Smooth muscle cell (in vitro differentiated cells): ENCODE results near the gene ATP5F1D. TPM values are rescaled to one million over a fixed set of nuclear protein-coding genes. Genes with fewer than 3 reads are reported as not detected.
"Not testable (repeated sequence)": the region's sequence is repeated elsewhere in the genome, so short reads cannot be mapped to it uniquely, and the experiment has no call there.

ENCODE experiments used
- DNase-seq: peaks from one replicate; lab custom pipeline; 2025; ENCODE audit not compliant: unreplicated experiment; lab: John Stamatoyannopoulos, UW
- H2AFZ ChIP-seq: fragments of 200-600 bp; sonication (generic); 2 replicates; pipeline ENCODE4 v1.6.0; 2016; ENCODE audit warnings: antibody characterized with exemption, low read depth, mild to moderate bottlenecking
- H3F3A ChIP-seq: fragments of 200-600 bp; sonication (generic); 2 replicates; pipeline ENCODE4 v1.6.0; 2017; ENCODE audit warnings: antibody characterized with exemption, low read depth
- H3K27ac ChIP-seq: fragments of 200-600 bp; sonication (generic); 2 replicates; pipeline ENCODE4 v1.5.1; 2016; ENCODE audit warnings: low read depth, mild to moderate bottlenecking
- H3K27me3 ChIP-seq: fragments of 200-600 bp; sonication (generic); 2 replicates; pipeline ENCODE4 v1.6.1; 2016; ENCODE audit warnings: low read depth, mild to moderate bottlenecking
- H3K36me3 ChIP-seq: fragments of 200-600 bp; sonication (generic); 2 replicates; pipeline ENCODE4 v1.5.1; 2016; ENCODE audit warnings: low read depth
- H3K4me1 ChIP-seq: fragments of 200-600 bp; sonication (generic); 2 replicates; pipeline ENCODE4 v1.5.1; 2016; ENCODE audit warnings: low read depth
- H3K4me2 ChIP-seq: fragments of 200-600 bp; sonication (generic); 2 replicates; pipeline ENCODE4 v1.6.0; 2016; ENCODE audit warnings: mild to moderate bottlenecking
- H3K4me3 ChIP-seq: fragments of 200-600 bp; sonication (generic); 2 replicates; pipeline ENCODE4 v1.5.1; 2016; ENCODE audit warnings: mild to moderate bottlenecking
- H3K79me2 ChIP-seq: fragments of 200-600 bp; sonication (generic); 2 replicates; pipeline ENCODE4 v1.6.0; 2016; ENCODE audit warnings: low read depth, mild to moderate bottlenecking
- H3K9ac ChIP-seq: fragments of 200-600 bp; sonication (generic); 2 replicates; pipeline ENCODE4 v1.6.0; 2016; ENCODE audit warnings: low read depth
- H3K9me3 ChIP-seq: fragments of 200-600 bp; sonication (generic); replicated peaks from 2 replicates; pipeline ENCODE4 v1.5.1; 2016; ENCODE audit warnings: low read depth
- H4K20me1 ChIP-seq: fragments of 200-600 bp; sonication (generic); 2 replicates; pipeline ENCODE4 v1.6.0; 2016; ENCODE audit warnings: low read depth
- WGBS: methylation state at CpG from one replicate; pipeline ENCODE4 v1.1.7; 2016; ENCODE audit warnings: low lambda C conversion rate; 5-methylcytosine and 5-hydroxymethylcytosine counted together
- polyA plus RNA-seq: library from polyadenylated mRNA; unstranded; fragments of >200 nt; fragmentation: Nextera tagmentation; extraction: Ambion mirVana; gene quantifications from 2 replicates; pipeline ENCODE4 v1.2.1, GENCODE V29; 2016
- total RNA-seq: library from RNA; depleted of rRNA; stranded (reverse); fragments of >200 nt; gene quantifications from 2 replicates; pipeline ENCODE4 v1.2.3, GENCODE V29; 2014
- TF ChIP-seq, protein P1 (sequence below): fragments of 200-600 bp; sonication (generic); IDR thresholded peaks from 2 replicates; pipeline ENCODE4 v1.5.1; 2017; ENCODE audit warnings: borderline replicate concordance, mild to moderate bottlenecking, antibody characterized with exemption; ENCODE audit not compliant: insufficient read depth, poor library complexity, severe bottlenecking

ATP5F1D gene
- total and polyA plus RNA-seq, 2 experiments from 2014 or later, result 68.8 to 272 TPM

DNA sequence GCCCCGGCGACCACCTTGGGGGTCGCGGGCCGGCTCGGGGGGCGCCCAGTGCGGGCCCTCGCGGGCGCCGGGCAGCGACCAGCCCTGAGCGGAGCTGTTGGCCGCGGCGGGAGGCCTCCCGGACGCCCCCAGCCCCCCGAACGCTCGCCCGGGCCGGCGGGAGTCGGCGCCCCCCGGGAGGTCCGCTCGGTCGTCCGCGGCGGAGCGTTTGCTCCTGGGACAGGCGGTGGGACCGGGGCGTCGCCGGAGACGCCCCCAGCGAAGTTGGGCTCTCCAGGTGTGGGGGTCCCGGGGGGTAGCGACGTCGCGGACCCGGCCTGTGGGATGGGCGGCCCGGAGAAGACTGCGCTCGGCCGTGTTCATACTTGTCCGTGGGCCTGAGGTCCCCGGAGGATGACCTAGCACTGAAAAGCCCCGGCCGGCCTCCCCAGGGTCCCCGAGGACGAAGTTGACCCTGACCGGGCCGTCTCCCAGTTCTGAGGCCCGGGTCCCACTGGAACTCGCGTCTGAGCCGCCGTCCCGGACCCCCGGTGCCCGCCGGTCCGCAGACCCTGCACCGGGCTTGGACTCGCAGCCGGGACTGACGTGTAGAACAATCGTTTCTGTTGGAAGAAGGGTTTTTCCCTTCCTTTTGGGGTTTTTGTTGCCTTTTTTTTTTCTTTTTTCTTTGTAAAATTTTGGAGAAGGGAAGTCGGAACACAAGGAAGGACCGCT lies 35.2 kb upstream of the ATP5F1D start:
- DNase-seq, result no peak
- Histone ChIP-seq H3K27me3 (no peaks in the 10 kb centered on the region), H3K9ac (peak overlapping the region; percentile 77), H3F3A (peaks cover 25% of the 10 kb centered on the region), H3K27ac (peak overlapping the region; percentile 46), H2AFZ (no peak overlapping the region), H3K79me2 (peaks cover 52% of the 10 kb centered on the region), H3K4me1 (peaks cover 24% of the 10 kb centered on the region), H3K4me2 (peak overlapping the region; percentile 99), H4K20me1 (peaks cover 29% of the 10 kb centered on the region), H3K9me3 (no peaks in the 10 kb centered on the region), H3K36me3 (no peaks in the 10 kb centered on the region), H3K4me3 (peak overlapping the region; percentile 88)
- 2% methylated on average over 39 of the region's 78 CpGs for WGBS
- TF ChIP-seq, protein P1, sequence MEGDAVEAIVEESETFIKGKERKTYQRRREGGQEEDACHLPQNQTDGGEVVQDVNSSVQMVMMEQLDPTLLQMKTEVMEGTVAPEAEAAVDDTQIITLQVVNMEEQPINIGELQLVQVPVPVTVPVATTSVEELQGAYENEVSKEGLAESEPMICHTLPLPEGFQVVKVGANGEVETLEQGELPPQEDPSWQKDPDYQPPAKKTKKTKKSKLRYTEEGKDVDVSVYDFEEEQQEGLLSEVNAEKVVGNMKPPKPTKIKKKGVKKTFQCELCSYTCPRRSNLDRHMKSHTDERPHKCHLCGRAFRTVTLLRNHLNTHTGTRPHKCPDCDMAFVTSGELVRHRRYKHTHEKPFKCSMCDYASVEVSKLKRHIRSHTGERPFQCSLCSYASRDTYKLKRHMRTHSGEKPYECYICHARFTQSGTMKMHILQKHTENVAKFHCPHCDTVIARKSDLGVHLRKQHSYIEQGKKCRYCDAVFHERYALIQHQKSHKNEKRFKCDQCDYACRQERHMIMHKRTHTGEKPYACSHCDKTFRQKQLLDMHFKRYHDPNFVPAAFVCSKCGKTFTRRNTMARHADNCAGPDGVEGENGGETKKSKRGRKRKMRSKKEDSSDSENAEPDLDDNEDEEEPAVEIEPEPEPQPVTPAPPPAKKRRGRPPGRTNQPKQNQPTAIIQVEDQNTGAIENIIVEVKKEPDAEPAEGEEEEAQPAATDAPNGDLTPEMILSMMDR, result no peak

GRCh38 chr19:1206864-1207450 lies 34.6 kb upstream of the ATP5F1D start:
- DNase-seq, result no peak
- Histone ChIP-seq H3F3A (peaks cover 25% of the 10 kb centered on the region), H3K9me3 (no peaks in the 10 kb centered on the region), H3K4me1 (peaks cover 24% of the 10 kb centered on the region), H3K36me3 (no peaks in the 10 kb centered on the region), H3K4me2 (peak overlapping the region; percentile 99), H3K4me3 (peak overlapping the region; percentile 88), H4K20me1 (peaks cover 29% of the 10 kb centered on the region), H3K27ac (peak overlapping the region; percentile 46), H3K27me3 (no peaks in the 10 kb centered on the region), H2AFZ (no peak overlapping the region), H3K9ac (peak overlapping the region; percentile 77), H3K79me2 (peaks cover 59% of the 10 kb centered on the region)
- WGBS, result 5% methylated on average over 38 of the region's 38 CpGs
- TF ChIP-seq, protein P1, result no peak

- Histone ChIP-seq H3K79me2 (peaks cover 75% of the 10 kb centered on the region), H3F3A (peaks cover 25% of the 10 kb centered on the region), H3K4me1 (peaks cover 29% of the 10 kb centered on the region), H4K20me1 (peaks cover 29% of the 10 kb centered on the region), H3K4me2 (peak overlapping the region; percentile 36)
- DNase-seq, H3K27me3 ChIP-seq, H3K9me3 ChIP-seq, H3K36me3 ChIP-seq, H3K27ac ChIP-seq, H2AFZ ChIP-seq, H3K9ac ChIP-seq, H3K4me3 ChIP-seq: not testable (repeated sequence)
- WGBS, result 80% methylated on average over 10 of the region's 10 CpGs
These were observed 32.7 kb upstream of the ATP5F1D start for GRCh38 chr19:1208830-1209229.

DNA sequence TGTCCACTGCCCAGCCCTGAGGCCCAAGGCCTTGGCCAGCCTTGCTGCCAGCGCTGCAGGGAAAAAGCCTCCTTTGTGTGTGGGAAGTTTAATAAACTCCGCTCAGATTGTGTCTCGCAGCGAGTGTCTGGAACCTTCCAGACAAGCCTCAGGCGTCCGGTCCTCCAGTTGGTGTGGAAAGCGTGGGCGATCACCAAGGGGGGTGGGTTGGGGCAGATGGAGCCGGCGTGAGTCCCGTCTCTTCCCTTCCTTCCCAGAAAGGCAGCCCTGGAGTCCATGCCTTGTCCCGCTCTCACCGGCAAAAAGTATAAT lies 31.4 kb upstream of the ATP5F1D start:
- Histone ChIP-seq H3K4me3 (no peak overlapping the region), H3K27ac (peak overlapping the region; percentile 87), H2AFZ (no peak overlapping the region), H3K4me1 (peaks cover 37% of the 10 kb centered on the region), H3K9me3 (no peaks in the 10 kb centered on the region), H3K4me2 (peak overlapping the region; percentile 71), H3F3A (peaks cover 18% of the 10 kb centered on the region), H3K27me3 (no peaks in the 10 kb centered on the region), H3K36me3 (no peaks in the 10 kb centered on the region), H3K9ac (peak overlapping the region; percentile 43), H3K79me2 (peaks cover 89% of the 10 kb centered on the region), H4K20me1 (peaks cover 39% of the 10 kb centered on the region)
- TF ChIP-seq, protein P1, result no peak
- DNase-seq, result no peak
- 35% methylated on average over 13 of the region's 13 CpGs for WGBS
